SK-N-MC (cell line): Measurements from ENCODE around the gene SPRING1.
A peak's percentile ranks its signal among the peaks of the same experiment; 100 is the strongest.

Experiments
- DNase-seq: peaks from one replicate; pipeline ENCODE4 v3.0.0-alpha.2; 2011; ENCODE audit warnings: low read depth, low spot score
- H3K27ac ChIP-seq: fragments of 200-600 bp; sonication (generic); 2 replicates; pipeline ENCODE4 v1.5.1; 2016; ENCODE audit warnings: mixed run types
- H3K36me3 ChIP-seq: fragments of 200-600 bp; sonication (generic); 2 replicates; pipeline ENCODE4 v1.6.1; 2017; ENCODE audit warnings: antibody characterized with exemption, low read length, mixed read lengths; ENCODE audit not compliant: insufficient read depth
- H3K4me3 ChIP-seq: fragments of 200-600 bp; sonication (generic); 2 replicates; pipeline ENCODE4 v1.5.1; 2016
- H3K9ac ChIP-seq: fragments of 200-600 bp; sonication (generic); 2 replicates; pipeline ENCODE4 v1.8.0; 2017; ENCODE audit warnings: mixed run types, mixed read lengths; ENCODE audit not compliant: insufficient read length
- H3K9me3 ChIP-seq: fragments of 200-600 bp; sonication (generic); 2 replicates; pipeline ENCODE4 v1.6.1; 2017; ENCODE audit warnings: low read depth, mild to moderate bottlenecking, antibody characterized with exemption, low read length, moderate library complexity, mixed read lengths
- EZH2 ChIP-seq: fragments of 200-600 bp; sonication (generic); IDR thresholded peaks from one replicate; pipeline ENCODE4 v1.6.1; 2017; ENCODE audit warnings: antibody characterized with exemption
- FOXP2 ChIP-seq: optimal IDR thresholded peaks from 2 replicates; pipeline ENCODE3; 2011; ENCODE audit warnings: mild to moderate bottlenecking, moderate library complexity; ENCODE audit not compliant: insufficient read depth; ENCODE audit errors: extremely low read length, control extremely low read depth
- POLR2AphosphoS5 ChIP-seq: IDR thresholded peaks from 2 replicates; pipeline ENCODE4 v1.6.1; 2012; ENCODE audit warnings: mild to moderate bottlenecking, low read depth, low read length, borderline replicate concordance

The SPRING1 gene

DNA sequence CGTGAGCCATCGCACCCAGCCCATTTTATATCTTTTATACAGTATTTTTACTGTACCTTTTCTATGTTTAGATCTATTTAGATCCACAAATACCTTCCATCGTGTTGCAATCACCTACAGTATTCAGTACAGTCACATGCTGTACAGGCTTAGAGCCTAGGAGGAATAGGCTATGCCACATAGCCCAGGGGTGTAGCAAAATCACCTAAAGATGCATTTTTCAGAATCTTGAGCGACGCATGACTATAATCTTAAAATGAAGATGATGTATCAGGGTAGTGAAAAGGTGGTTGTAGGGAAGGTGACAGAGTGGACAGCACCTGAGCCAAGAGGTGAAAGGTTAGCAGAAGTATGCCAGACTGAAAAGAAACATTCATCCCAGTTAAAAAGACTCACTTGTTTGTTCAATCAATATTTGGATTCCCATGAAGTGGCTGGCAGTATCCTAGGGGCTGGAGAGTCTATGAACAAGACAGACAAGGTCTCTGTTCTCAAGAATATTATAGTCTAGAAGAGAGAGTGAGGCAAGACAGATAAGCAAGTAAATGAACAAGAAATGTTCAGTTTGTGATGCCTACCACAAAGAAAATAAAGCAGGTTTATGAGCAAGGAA, 3.6 kb downstream of the SPRING1 start:
- no peaks in the 10 kb centered on the region for H3K9me3 ChIP-seq
- TF ChIP-seq FOXP2 (no peak), EZH2 (no peak), POLR2AphosphoS5 (no peak)
- H3K36me3 ChIP-seq = peaks cover 9% of the 10 kb centered on the region; the same call in 1 of the 2 replicates
- no peak for DNase-seq
- H3K9ac ChIP-seq = no peak overlapping the region
- H3K27ac ChIP-seq = no peak overlapping the region
- no peak overlapping the region for H3K4me3 ChIP-seq

DNA sequence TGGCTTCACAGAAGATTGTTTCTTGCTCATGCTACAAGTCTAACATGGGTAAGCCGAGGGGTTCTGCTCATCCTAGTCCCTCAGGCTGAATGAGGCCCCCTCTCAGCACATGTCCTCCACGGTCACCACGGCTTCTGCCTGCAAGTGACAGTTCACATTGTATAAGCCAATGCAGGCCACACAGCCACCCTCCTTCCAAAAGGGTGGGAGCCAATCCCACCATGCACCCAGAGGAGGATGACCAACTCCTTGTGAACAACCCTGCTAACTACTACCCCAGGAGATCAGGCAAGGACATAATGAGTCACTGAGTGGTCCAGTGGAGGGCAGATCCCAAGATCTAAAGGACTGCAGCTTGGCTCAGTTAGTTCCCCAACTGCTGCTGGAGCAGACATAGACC, 6.1 kb downstream of the SPRING1 start:
- no peak overlapping the region for H3K9ac ChIP-seq
- TF ChIP-seq FOXP2 = no peak
- no peak for TF ChIP-seq POLR2AphosphoS5
- TF ChIP-seq EZH2 = no peak
- no peaks in the 10 kb centered on the region for H3K9me3 ChIP-seq
- H3K4me3 ChIP-seq = no peak overlapping the region
- no peak for DNase-seq
- no peak overlapping the region for H3K27ac ChIP-seq
- peaks cover 9% of the 10 kb centered on the region; the same call in 1 of the 2 replicates for H3K36me3 ChIP-seq

DNA sequence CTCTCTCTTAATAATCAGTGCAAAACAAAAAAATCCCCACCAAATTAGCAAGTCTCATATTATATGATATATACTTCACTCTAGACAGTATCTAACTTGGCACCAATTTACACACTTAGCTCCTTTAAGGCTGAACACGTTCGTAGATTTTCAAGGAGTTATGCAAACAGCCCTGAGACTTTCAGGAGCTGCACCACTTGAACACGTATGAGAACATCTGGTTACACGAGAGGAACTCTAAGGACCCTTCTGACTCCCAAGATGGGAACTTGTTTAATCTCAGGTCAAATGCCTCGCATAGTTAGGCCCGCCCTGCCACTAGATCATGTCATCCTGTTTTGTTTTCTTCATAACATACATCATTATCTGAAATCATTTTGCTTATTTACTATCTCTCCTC, 10.0 kb downstream of the SPRING1 start:
- TF ChIP-seq POLR2AphosphoS5 (no peak), FOXP2 (no peak), EZH2 (no peak)

DNA sequence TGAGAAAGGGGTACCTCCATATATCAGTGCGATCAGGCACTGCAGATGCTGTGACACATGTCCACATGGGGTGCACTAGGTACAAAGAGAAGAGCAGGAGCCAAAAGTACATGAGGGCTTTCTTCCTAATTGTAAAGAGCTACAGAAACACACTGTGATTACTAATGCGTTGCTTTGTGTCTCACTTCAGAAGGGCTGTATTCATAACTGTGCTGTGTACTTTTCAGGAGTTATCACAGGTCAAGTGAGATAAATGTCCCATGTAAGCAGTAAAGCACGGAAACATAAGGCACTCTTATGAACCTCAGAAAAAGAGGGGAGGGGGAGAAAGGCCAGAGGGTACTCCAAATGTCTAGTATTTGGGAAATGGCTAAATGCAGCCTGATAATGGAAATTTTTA, 10.6 kb downstream of the SPRING1 start:
- Histone ChIP-seq H3K4me3 (no peak overlapping the region), H3K9ac (no peak overlapping the region), H3K36me3 (no peaks in the 10 kb centered on the region), H3K9me3 (no peaks in the 10 kb centered on the region), H3K27ac (no peak overlapping the region)
- no peak for TF ChIP-seq FOXP2
- no peak for TF ChIP-seq EZH2
- TF ChIP-seq POLR2AphosphoS5 = no peak
- no peak for DNase-seq

More for the DNA sequence above, 10.0 kb downstream of the SPRING1 start:
- Histone ChIP-seq H3K9me3 (no peaks in the 10 kb centered on the region), H3K9ac (no peak overlapping the region), H3K27ac (no peak overlapping the region), H3K36me3 (no peaks in the 10 kb centered on the region), H3K4me3 (no peak overlapping the region)
- DNase-seq = no peak

DNA sequence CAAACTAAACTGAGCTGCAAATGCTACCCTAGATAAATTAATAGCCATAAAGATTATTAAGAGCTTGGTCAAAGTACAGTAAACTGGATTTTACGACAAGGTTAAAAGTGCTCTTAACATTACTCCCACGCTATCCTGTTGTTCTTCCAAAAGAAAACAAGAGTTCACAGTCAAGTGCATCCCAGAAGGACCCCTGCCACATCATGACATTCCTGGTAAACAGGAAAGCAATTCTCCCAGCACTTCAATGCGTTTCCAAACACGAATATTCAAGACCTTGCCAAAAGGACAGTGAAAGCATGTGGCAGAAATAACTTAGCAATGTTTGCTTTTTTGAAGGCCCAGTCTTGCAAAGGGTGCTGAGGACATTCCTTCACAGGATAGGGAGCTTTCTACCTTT, 11.2 kb downstream of the SPRING1 start:
- Histone ChIP-seq H3K9ac (no peak overlapping the region), H3K36me3 (no peaks in the 10 kb centered on the region), H3K27ac (no peak overlapping the region)

GRCh38 chr12:116722245-116722644, 15.6 kb downstream of the SPRING1 start:
- H3K4me3 ChIP-seq = no peak overlapping the region
- H3K36me3 ChIP-seq = no peaks in the 10 kb centered on the region
- no peak for DNase-seq
- TF ChIP-seq FOXP2 (no peak), POLR2AphosphoS5 (no peak), EZH2 (no peak)
- no peak overlapping the region for H3K9ac ChIP-seq
- no peaks in the 10 kb centered on the region for H3K9me3 ChIP-seq
- no peak overlapping the region for H3K27ac ChIP-seq

More for the DNA sequence above, 11.2 kb downstream of the SPRING1 start:
- DNase-seq = no peak
- Histone ChIP-seq H3K4me3 (no peak overlapping the region), H3K9me3 (no peaks in the 10 kb centered on the region)
- no peak for TF ChIP-seq FOXP2
- no peak for TF ChIP-seq EZH2
- no peak for TF ChIP-seq POLR2AphosphoS5

DNA sequence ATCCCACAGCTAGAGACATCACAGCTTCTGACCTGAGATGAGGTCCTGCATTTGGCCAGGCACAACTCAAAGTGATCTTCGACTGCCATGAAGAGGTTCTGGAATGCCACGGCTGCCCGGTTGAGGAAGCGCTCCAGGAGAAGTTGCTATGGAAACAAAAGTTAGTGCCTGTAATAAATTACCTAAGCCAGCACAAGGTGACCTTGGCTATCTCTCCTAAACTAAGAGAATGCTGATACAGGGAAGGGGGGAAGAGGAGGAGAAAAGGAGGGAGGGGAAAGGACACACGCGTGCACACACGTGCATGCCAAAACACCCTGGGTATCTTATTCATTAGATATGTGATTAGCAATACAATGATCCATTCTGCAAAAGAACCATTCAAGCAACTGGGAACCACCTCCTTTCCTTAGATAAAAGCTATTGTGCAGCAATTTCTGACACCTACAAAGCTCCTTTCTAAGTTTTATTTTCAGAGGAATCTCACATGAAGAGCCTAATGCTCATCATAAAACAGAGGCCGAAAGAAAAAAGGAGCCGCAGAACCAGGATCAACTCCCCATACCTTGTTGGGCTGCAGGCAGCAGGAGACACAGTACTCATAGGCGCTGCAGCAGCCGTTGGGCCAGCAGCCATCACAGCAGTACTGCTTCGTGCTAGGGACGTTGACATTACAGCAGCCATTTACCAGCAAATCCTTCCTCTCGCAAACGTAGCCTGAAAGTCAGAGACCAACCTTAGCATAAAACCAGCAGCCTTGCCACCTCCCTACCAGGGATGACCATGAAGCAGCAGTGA, 17.9 kb downstream of the SPRING1 start:
- H3K36me3 ChIP-seq = no peaks in the 10 kb centered on the region; the same call in 1 of the 2 replicates
- no peak overlapping the region for H3K9ac ChIP-seq
- no peaks in the 10 kb centered on the region for H3K9me3 ChIP-seq
- H3K27ac ChIP-seq = no peak overlapping the region
- TF ChIP-seq FOXP2 = no peak
- no peak for TF ChIP-seq POLR2AphosphoS5
- TF ChIP-seq EZH2 = no peak
- no peak for DNase-seq
- H3K4me3 ChIP-seq = no peak overlapping the region

DNA sequence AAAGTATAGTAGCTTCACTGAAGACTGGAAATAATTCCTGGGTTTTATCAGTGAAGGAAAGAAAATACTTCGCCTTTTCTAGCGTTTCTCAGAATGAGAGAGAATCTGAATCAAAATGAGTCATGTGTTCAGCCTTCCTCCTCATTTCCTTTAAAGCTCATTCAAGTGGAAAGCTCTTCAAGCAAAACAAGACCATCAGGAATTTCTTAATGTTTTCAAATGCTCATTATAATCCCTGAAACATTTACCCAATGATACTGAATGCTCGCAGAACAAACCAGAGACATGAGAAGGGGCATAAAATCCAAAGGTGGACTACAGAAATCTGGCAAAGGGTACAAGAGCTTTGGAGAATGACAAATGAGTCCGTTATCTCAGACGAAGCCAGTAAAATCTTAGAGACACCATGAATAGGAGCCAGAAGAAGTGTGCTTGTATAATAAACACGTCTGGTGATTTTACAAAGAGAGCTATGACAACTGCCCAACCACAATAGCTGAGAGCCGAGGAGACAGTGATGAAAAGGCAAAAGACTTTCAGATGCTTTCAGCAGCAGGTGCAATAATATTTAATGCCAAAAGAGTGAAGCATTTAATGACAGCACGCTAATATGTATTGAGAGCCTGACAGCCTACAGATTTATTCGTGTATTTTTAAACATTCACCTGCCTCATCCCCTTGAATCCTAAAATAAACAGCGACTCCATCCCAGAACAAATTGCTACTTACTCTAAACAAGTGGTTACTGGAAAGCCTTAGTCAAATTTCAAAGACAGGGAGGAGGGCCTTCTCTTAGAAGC, 19.0 kb downstream of the SPRING1 start:
- H3K4me3 ChIP-seq = peak overlapping the region; percentile 36
- TF ChIP-seq EZH2 = no peak
- no peak for TF ChIP-seq POLR2AphosphoS5
- DNase-seq = peak; percentile 44
- H3K9me3 ChIP-seq = no peaks in the 10 kb centered on the region
- peak overlapping the region; percentile 39 for H3K27ac ChIP-seq
- no peak overlapping the region for H3K9ac ChIP-seq
- no peaks in the 10 kb centered on the region; the same call in 1 of the 2 replicates for H3K36me3 ChIP-seq
